Amygdala (tissue), 56 donors: ENCODE data around the gene LRFN2.

Source experiments
- DNase-seq, 56 donors: peaks; one replicate each; lab custom pipeline; 2025; lab: John Stamatoyannopoulos, UW

LRFN2 gene

GRCh38 chr6:40485300-40485699 lies 101.9 kb downstream of the LRFN2 start:
- DNase-seq = no peak

GRCh38 chr6:40484066-40484465 lies 103.1 kb downstream of the LRFN2 start:
- DNase-seq = peak in 2 of 56 donors; percentile 12 to 15

GRCh38 chr6:40482532-40482931 lies 104.6 kb downstream of the LRFN2 start:
- DNase-seq = peak in 44 of 56 donors; percentile 8 to 77 (median 47)

GRCh38 chr6:40480678-40481077 lies 106.5 kb downstream of the LRFN2 start:
- no peak for DNase-seq

GRCh38 chr6:40479706-40480105 lies 107.5 kb downstream of the LRFN2 start:
- DNase-seq = no peak

GRCh38 chr6:40477246-40478126 lies 109.7 kb downstream of the LRFN2 start:
- DNase-seq = peak in 4 of 56 donors; percentile 6 to 23 (median 17)

GRCh38 chr6:40476673-40477072 lies 110.5 kb downstream of the LRFN2 start:
- no peak for DNase-seq

- DNase-seq = peak in 7 of 56 donors; percentile 6 to 33 (median 22)
Measured at GRCh38 chr6:40474937-40475336, 112.2 kb downstream of the LRFN2 start.

- no peak for DNase-seq
Measured at GRCh38 chr6:40473026-40473425, 114.1 kb downstream of the LRFN2 start.

GRCh38 chr6:40472353-40472752 lies 114.8 kb downstream of the LRFN2 start:
- no peak for DNase-seq

- no peak for DNase-seq
Measured at GRCh38 chr6:40471243-40471642, 115.9 kb downstream of the LRFN2 start.

GRCh38 chr6:40469323-40469722 lies 117.8 kb downstream of the LRFN2 start:
- DNase-seq = no peak

- no peak for DNase-seq
Measured at GRCh38 chr6:40466986-40467539, 120.1 kb downstream of the LRFN2 start.

- no peak for DNase-seq
Measured at GRCh38 chr6:40461643-40462042, 125.5 kb downstream of the LRFN2 start.

GRCh38 chr6:40460380-40460779 lies 126.8 kb downstream of the LRFN2 start:
- DNase-seq = no peak

GRCh38 chr6:40457261-40457660 lies 129.9 kb downstream of the LRFN2 start:
- no peak for DNase-seq

GRCh38 chr6:40456390-40457013 lies 130.7 kb downstream of the LRFN2 start:
- DNase-seq = peak in 1 of 56 donors; percentile 6

GRCh38 chr6:40455686-40456389 lies 131.3 kb downstream of the LRFN2 start:
- no peak for DNase-seq

- DNase-seq = no peak
Measured at GRCh38 chr6:40450483-40450882, 136.7 kb downstream of the LRFN2 start.

GRCh38 chr6:40444811-40445210 lies 142.4 kb downstream of the LRFN2 start:
- DNase-seq = no peak

- DNase-seq = no peak
Measured at GRCh38 chr6:40444312-40444711, 142.9 kb downstream of the LRFN2 start.
